GM21381 (cell line): ENCODE measurements around the gene DEDD.
"Not testable (repeated sequence)": the region's sequence is repeated elsewhere in the genome, so short reads cannot be mapped to it uniquely, and the experiment has no call there.

ENCODE experiments used
- ATAC-seq: cut with Tn5 transposase; IDR thresholded peaks from one replicate; pipeline ENCODE4 v1.9.1; 2021; ENCODE audit warnings: mild to moderate bottlenecking, moderate library complexity; ENCODE audit not compliant: unreplicated experiment

Gene DEDD

DNA sequence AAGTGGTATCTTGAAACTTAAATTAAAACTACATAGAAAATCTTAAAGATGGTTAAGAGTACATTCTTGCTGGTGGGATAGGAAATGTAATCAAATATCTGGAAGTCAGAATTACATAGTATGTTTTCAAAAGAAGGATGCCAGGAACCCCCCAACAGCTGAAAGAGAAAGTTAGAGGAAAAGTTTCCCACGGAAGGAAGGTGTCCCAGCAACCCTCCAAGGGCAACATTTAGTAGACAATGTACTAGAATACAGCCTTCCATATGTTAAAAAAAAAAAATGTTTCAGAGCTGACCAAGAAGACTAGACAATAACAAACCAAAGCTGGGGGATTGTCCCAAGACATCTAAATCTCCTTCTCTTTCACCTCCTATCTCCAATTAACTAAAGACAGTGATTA lies 2.2 kb downstream of the DEDD start:
- ATAC-seq: no peak

- no peak for ATAC-seq
Measured at GRCh38 chr1:161128591-161129420, 3.7 kb downstream of the DEDD start.

DNA sequence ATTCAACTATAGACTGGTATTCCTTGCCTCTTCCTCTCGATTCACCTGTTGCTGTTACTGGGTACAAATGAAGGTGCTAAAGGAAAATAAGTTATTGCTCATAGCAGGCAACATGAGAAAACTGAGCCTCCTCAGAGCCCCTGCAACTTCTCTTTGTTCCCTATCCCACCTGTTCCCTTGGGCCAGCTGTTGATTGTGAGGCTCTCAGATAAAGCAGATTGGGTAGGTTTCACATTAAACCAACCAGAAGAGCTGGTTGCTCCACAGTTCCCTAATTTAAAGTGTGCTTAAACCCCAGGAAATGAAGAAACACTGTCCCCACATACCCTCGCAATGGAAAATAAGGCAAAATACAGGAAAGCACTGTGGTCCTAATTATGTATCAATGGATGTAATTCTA lies 4.8 kb downstream of the DEDD start:
- ATAC-seq: no peak

DNA sequence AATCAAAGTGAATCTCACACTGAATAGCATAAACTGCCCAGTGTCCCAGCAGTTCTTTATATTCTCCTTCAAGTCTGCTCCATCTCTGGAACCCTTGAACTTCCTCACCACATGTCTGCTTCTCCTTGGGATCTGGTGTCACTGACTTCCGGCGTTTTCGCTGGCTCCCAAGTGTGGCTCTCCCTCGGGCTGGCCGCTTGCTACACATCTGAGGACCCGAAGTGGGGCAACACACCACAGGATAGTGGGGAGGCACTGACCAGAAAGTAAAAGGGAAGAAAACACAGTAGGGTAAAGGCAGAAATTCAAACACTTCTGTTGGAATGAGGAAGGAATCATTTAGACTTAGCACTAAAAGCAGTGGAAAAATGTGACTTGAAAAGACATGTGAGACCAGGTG lies 9.5 kb downstream of the DEDD start:
- ATAC-seq: no peak

- no peak for ATAC-seq
Measured at GRCh38 chr1:161121834-161122233, 10.6 kb downstream of the DEDD start.

GRCh38 chr1:161121042-161121650 lies 11.3 kb downstream of the DEDD start:
- ATAC-seq: no peak

GRCh38 chr1:161119092-161119903 lies 13.2 kb downstream of the DEDD start:
- peak; percentile 59 for ATAC-seq

DNA sequence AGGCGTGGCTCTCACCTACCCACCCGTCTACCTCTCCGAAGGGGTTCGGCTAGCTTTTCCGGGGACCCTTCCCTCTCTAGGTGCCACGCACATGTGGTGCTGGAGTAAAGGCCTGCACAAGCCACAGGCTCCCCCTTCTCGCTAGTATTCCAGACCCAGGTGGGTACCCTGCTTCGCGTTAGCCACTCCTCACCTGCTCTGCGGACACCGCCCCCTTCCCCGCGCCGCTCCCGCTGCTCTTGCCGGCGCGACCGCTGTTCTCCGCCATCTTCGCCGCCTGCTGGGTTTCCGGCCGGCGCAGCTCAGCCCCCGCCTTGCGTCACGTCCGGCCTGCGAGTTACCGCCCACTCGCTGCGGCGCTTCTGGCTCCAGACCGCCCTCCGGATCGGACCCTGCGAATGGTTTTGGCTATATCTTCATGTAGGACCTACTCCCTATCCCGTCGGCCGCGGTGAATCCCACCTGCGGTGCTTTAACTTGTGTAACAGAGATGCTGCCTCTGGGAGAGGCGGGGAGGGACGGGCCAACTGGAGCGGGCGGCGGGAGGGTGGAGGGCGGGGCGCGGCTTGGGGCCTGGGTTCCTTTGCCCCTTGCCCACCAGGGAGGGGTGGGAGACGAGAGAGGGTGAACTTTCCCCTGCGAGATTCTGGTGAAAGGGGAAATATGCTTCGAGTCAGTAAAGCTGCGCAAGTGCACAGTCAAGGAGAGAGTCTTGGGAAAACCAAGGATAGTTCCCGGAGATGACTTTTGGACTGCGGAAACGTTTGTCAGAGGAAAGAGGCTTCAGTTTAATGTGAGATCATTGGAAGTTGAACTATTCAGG lies 14.5 kb downstream of the DEDD start, which contains the start of the genes NIT1 and PFDN2:
TSS of gene NIT1 (plus strand) at position 347 of the 823 bp plus-strand sequence. CDS start at position 419, 72 bp downstream.
TSS of gene PFDN2 (minus strand) at position 279 of the 823 bp plus-strand sequence. CDS start at position 268, 11 bp downstream.
- peak; percentile 82 for ATAC-seq

GRCh38 chr1:161115961-161116360 lies 16.5 kb downstream of the DEDD start:
- not testable (repeated sequence) for ATAC-seq

DNA sequence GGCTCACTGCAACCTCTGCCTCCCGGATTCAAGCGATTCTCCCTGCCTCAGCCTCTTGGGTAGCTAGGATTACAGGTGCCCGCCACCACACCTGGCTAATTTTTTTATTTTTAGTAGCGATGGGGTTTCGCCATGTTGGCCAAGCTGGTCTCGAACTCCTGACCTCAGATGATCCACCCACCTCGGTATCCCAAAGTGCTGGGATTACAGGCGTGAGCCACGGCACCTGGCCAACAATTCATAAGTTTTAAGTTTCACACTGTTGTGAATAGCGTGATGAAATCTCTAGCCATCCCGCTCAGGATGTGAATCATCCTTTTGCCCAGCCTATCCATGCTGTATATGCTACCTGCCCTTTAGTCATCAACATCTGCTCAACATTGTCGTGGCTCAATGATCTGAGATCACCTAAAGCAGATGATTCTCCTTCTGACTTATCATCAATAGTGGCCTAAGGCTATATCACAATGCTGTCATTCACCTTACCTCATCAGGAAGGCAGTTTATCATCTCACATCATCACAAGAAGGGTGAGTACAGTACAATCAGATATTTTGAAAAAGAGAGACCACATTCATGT lies 17.2 kb downstream of the DEDD start:
- no peak for ATAC-seq

DNA sequence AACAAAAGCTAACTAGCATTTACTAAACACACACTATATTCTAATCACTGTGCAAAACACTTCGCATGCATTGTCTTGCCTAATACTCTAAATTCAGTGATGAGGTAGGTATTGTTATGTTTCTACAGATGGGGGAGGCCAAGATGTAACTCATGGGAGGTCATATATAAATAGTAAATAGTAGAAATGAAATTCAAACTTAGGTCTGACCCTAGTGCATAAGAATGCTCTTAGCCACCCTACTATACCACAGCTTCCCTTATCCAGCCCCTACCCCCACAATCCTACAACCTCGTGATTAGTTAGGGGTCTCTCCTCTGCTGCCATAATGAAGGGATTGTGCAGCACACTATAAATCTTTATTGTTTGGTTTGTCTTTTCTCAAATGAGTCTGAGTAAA lies 17.9 kb downstream of the DEDD start:
- no peak for ATAC-seq

DNA sequence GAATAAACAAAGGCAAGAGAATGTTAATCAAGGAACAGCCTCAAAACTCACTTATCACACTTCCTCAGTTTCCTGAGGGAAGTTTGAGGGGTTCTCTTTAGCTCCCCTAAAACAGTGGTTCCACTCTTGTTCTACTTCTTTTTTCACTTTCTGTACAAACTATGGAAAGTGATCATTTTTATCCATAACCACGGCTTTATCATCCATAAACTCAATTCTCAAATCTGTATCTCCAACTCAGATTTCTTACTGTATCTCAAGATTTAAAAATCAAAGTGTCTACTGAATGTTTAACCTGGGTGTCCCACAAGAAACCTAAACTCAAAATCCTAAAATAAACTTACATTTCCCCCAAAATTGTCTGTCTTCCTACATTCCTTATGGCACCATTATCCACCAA lies 18.6 kb downstream of the DEDD start:
- no peak for ATAC-seq

DNA sequence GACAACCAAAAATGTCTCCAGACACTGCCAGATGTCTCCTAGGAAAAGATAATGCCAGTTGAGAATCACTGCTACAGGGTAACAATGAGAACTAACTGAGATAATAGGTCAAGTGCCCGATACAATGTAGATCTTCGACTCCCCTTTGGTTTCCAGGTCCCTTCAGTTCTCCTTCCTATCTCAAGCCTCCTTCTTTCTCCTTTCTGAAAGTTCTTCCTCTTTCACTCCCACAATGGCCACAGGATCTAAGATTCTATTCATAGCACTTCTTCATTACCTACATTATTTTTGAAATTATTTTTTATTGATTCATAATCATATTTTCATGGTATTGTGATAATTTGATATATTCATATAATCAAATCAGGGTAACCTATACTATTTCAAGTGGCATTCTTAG lies 20.9 kb downstream of the DEDD start:
- no peak for ATAC-seq

GRCh38 chr1:161111117-161111516 lies 21.4 kb downstream of the DEDD start:
- ATAC-seq: no peak

GRCh38 chr1:161106431-161106830 lies 26.0 kb downstream of the DEDD start:
- no peak for ATAC-seq

GRCh38 chr1:161100556-161100955 lies 31.9 kb downstream of the DEDD start:
- ATAC-seq: no peak

- no peak for ATAC-seq
Measured at GRCh38 chr1:161099090-161099802, 33.2 kb downstream of the DEDD start.

- peak; percentile 71 for ATAC-seq
Measured at GRCh38 chr1:161098210-161099068, 34.0 kb downstream of the DEDD start, which contains the start of gene KLHDC9. KLHDC9 (plus strand) TSS chr1:161098361; CDS start chr1:161098536, 175 bp downstream.
